Measurements from ENCODE around the gene TSPAN14. TPM values are rescaled to one million over a fixed set of nuclear protein-coding genes. Genes with fewer than 3 reads are reported as not detected.
A peak's percentile ranks its signal among the peaks of the same experiment; 100 is the strongest.

TSPAN14 gene
- total and polyA plus RNA-seq, 2 of the 13 experiments (the other 11 are each of a cell fraction or from before 2014, with no cell fraction given): 24.1 to 80.6 TPM

- no peak for TF ChIP-seq HOXA7 (CRISPR knock-in tag; IDR thresholded peaks at IDR 0.05)
- TF ChIP-seq ZFYVE20 (CRISPR knock-in tag; IDR thresholded peaks at IDR 0.05; ENCODE audit: borderline replicate concordance, low read depth): no peak
- TF ChIP-seq CENPX (CRISPR knock-in tag; IDR thresholded peaks at IDR 0.05): no peak
- TF ChIP-seq, protein P1, sequence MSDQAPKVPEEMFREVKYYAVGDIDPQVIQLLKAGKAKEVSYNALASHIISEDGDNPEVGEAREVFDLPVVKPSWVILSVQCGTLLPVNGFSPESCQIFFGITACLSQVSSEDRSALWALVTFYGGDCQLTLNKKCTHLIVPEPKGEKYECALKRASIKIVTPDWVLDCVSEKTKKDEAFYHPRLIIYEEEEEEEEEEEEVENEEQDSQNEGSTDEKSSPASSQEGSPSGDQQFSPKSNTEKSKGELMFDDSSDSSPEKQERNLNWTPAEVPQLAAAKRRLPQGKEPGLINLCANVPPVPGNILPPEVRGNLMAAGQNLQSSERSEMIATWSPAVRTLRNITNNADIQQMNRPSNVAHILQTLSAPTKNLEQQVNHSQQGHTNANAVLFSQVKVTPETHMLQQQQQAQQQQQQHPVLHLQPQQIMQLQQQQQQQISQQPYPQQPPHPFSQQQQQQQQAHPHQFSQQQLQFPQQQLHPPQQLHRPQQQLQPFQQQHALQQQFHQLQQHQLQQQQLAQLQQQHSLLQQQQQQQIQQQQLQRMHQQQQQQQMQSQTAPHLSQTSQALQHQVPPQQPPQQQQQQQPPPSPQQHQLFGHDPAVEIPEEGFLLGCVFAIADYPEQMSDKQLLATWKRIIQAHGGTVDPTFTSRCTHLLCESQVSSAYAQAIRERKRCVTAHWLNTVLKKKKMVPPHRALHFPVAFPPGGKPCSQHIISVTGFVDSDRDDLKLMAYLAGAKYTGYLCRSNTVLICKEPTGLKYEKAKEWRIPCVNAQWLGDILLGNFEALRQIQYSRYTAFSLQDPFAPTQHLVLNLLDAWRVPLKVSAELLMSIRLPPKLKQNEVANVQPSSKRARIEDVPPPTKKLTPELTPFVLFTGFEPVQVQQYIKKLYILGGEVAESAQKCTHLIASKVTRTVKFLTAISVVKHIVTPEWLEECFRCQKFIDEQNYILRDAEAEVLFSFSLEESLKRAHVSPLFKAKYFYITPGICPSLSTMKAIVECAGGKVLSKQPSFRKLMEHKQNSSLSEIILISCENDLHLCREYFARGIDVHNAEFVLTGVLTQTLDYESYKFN (CRISPR knock-in tag; conservative IDR thresholded peaks at IDR 0.05): peak; percentile 28
- TF ChIP-seq, protein P2, sequence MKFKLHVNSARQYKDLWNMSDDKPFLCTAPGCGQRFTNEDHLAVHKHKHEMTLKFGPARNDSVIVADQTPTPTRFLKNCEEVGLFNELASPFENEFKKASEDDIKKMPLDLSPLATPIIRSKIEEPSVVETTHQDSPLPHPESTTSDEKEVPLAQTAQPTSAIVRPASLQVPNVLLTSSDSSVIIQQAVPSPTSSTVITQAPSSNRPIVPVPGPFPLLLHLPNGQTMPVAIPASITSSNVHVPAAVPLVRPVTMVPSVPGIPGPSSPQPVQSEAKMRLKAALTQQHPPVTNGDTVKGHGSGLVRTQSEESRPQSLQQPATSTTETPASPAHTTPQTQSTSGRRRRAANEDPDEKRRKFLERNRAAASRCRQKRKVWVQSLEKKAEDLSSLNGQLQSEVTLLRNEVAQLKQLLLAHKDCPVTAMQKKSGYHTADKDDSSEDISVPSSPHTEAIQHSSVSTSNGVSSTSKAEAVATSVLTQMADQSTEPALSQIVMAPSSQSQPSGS (CRISPR knock-in tag; IDR thresholded peaks at IDR 0.05): no peak
- no peak for TF ChIP-seq ZNF207 (IDR thresholded peaks at IDR 0.05; ENCODE audit: borderline replicate concordance)
- TF ChIP-seq ZNF615 (CRISPR knock-in tag; IDR thresholded peaks at IDR 0.05; ENCODE audit: borderline replicate concordance): no peak
- TF ChIP-seq, protein P3, sequence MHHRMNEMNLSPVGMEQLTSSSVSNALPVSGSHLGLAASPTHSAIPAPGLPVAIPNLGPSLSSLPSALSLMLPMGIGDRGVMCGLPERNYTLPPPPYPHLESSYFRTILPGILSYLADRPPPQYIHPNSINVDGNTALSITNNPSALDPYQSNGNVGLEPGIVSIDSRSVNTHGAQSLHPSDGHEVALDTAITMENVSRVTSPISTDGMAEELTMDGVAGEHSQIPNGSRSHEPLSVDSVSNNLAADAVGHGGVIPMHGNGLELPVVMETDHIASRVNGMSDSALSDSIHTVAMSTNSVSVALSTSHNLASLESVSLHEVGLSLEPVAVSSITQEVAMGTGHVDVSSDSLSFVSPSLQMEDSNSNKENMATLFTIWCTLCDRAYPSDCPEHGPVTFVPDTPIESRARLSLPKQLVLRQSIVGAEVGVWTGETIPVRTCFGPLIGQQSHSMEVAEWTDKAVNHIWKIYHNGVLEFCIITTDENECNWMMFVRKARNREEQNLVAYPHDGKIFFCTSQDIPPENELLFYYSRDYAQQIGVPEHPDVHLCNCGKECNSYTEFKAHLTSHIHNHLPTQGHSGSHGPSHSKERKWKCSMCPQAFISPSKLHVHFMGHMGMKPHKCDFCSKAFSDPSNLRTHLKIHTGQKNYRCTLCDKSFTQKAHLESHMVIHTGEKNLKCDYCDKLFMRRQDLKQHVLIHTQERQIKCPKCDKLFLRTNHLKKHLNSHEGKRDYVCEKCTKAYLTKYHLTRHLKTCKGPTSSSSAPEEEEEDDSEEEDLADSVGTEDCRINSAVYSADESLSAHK (CRISPR knock-in tag; IDR thresholded peaks at IDR 0.05; ENCODE audit: borderline replicate concordance): no peak
- TF ChIP-seq GZF1 (CRISPR knock-in tag; IDR thresholded peaks at IDR 0.05): no peak
- peak; percentile 66 for TF ChIP-seq ZNF574 (CRISPR knock-in tag; IDR thresholded peaks at IDR 0.05)
Measured at GRCh38 chr10:80493522-80494051, 39.5 kb downstream of the TSPAN14 start (continued).
